SK-N-SH (cell line): Measurements from ENCODE around the gene HS3ST1. TPM values are rescaled to one million over a fixed set of nuclear protein-coding genes. Genes with fewer than 3 reads are reported as not detected.

Source experiments
- CTCF ChIA-PET: fragments of 300-600, 350-600 bp; formaldehyde crosslinking; extraction: SDS; loops from one replicate; lab custom pipeline; 2021; lab: Yijun Ruan, JAX
- POLR2A ChIA-PET: fragments of 350-600 bp; sonication (Branson Sonifier 250); formaldehyde crosslinking; extraction: SDS; loops from one replicate; lab custom pipeline; 2020; ENCODE audit warnings: antibody characterized with exemption, inconsistent platforms; lab: Yijun Ruan, JAX
- DNase-seq: peaks from one replicate; pipeline ENCODE4 v3.0.0; 2012
- H2AFZ ChIP-seq: fragments of 200-600 bp; sonication (generic); 2 replicates; pipeline ENCODE4 v1.8.1; 2016; ENCODE audit warnings: antibody characterized with exemption, mild to moderate bottlenecking, low read depth
- H3F3A ChIP-seq: fragments of 200-600 bp; sonication (generic); replicated peaks from 2 replicates; pipeline ENCODE3; 2016; ENCODE audit warnings: antibody characterized with exemption, mild to moderate bottlenecking; ENCODE audit not compliant: insufficient read depth
- H3K27ac ChIP-seq, 2 experiments: fragments of 200-500 bp in 1 of 2; fragments of 200-600 bp in 1 of 2; sonication (Bioruptor generic) in 1 of 2; sonication (generic), shearing (Covaris generic) in 1 of 2; 2 replicates each; pipeline versions ENCODE4 v1.5.1 to v1.6.1; 2014 to 2016; ENCODE audit warnings: low read depth in 2 of 2, inconsistent platforms in 1 of 2, low read length in 1 of 2, mild to moderate bottlenecking in 1 of 2, mixed read lengths in 1 of 2
- H3K27me3 ChIP-seq: fragments of 200-600 bp; sonication (generic), shearing (Covaris generic); 2 replicates; pipeline ENCODE4 v1.6.1; 2016; ENCODE audit warnings: mixed run types; ENCODE audit not compliant: insufficient read depth
- H3K36me3 ChIP-seq, 2 experiments: fragments of 200-500 bp in 1 of 2; fragments of 200-600 bp in 1 of 2; sonication (Bioruptor generic) in 1 of 2; sonication (generic) in 1 of 2; replicated peaks in 1 of 2; 2 replicates each; pipeline versions ENCODE3 to v1.5.1; 2014 to 2016; ENCODE audit warnings: low read length in 1 of 2, mild to moderate bottlenecking in 1 of 2; ENCODE audit not compliant: insufficient read depth in 2 of 2, control insufficient read depth in 1 of 2
- H3K4me1 ChIP-seq, 2 experiments: fragments of 200-500 bp in 1 of 2; fragments of 200-600 bp in 1 of 2; sonication (Bioruptor generic) in 1 of 2; sonication (generic), shearing (Covaris generic) in 1 of 2; 2 replicates each; pipeline versions ENCODE4 v1.5.1 to v1.6.1; 2014 to 2016; ENCODE audit warnings: low read depth in 1 of 2, low read length in 1 of 2, mixed run types in 1 of 2; ENCODE audit not compliant: insufficient read depth in 2 of 2, control insufficient read depth in 1 of 2
- H3K4me2 ChIP-seq: fragments of 200-600 bp; sonication (generic), shearing (Covaris generic); 2 replicates; pipeline ENCODE4 v1.6.1; 2017; ENCODE audit warnings: mixed run types
- H3K4me3 ChIP-seq, 2 experiments: fragments of 200-500 bp in 1 of 2; fragments of 200-600 bp in 1 of 2; sonication (Bioruptor generic) in 1 of 2; sonication (generic), shearing (Covaris generic) in 1 of 2; 2 replicates each; pipeline versions ENCODE4 v1.5.1 to v1.8.1; 2014 to 2016; ENCODE audit warnings: low read depth in 2 of 2, inconsistent platforms in 1 of 2, low read length in 1 of 2, mild to moderate bottlenecking in 1 of 2, mixed read lengths in 1 of 2, moderate library complexity in 1 of 2
- H3K79me2 ChIP-seq: fragments of 200-600 bp; sonication (generic); 2 replicates; pipeline ENCODE4 v1.8.1; 2017; ENCODE audit warnings: mild to moderate bottlenecking; ENCODE audit not compliant: insufficient read depth
- H3K9ac ChIP-seq: fragments of 200-600 bp; sonication (generic); 2 replicates; pipeline ENCODE4 v1.6.1; 2017; ENCODE audit warnings: mixed run types
- H3K9me2 ChIP-seq: fragments of 200-600 bp; sonication (generic); 2 replicates; pipeline ENCODE4 v1.6.1; 2017; ENCODE audit warnings: mixed run types
- H3K9me3 ChIP-seq: fragments of 200-600 bp; sonication (generic); 2 replicates; pipeline ENCODE4 v1.6.1; 2017; ENCODE audit warnings: mixed run types, mild to moderate bottlenecking, moderate library complexity
- H4K20me1 ChIP-seq: fragments of 200-600 bp; sonication (generic); 2 replicates; pipeline ENCODE4 v1.6.1; 2017; ENCODE audit warnings: mild to moderate bottlenecking, mixed run types; ENCODE audit not compliant: insufficient read depth
- ELF1 ChIP-seq: IDR thresholded peaks from 2 replicates; pipeline ENCODE4 v1.4.0; 2012
- EP300 ChIP-seq, 2 experiments: IDR thresholded peaks; 2 replicates each; pipeline versions ENCODE4 v1.4.0 to v1.6.1; 2012; ENCODE audit warnings: borderline replicate concordance in 1 of 2, low read depth in 1 of 2, low read length in 1 of 2
- GATA2 ChIP-seq: sonication (generic); formaldehyde crosslinking; IDR thresholded peaks from 2 replicates; pipeline ENCODE4 v1.5.0; 2020; ENCODE audit warnings: mild to moderate bottlenecking, missing genetic modification reagents
- JUND ChIP-seq: IDR thresholded peaks from 2 replicates; pipeline ENCODE4 v1.4.0; 2012
- MXI1 ChIP-seq: IDR thresholded peaks from 2 replicates; pipeline ENCODE4 v1.6.1; 2012; ENCODE audit warnings: mild to moderate bottlenecking, low read depth, low read length, improper control_type of control experiment
- NRF1 ChIP-seq: IDR thresholded peaks from 2 replicates; pipeline ENCODE4 v1.6.1; 2012; ENCODE audit warnings: low read depth, mild to moderate bottlenecking, low read length
- RAD21 ChIP-seq: IDR thresholded peaks from 2 replicates; pipeline ENCODE4 v1.6.1; 2012; ENCODE audit warnings: mild to moderate bottlenecking, low read length
- RCOR1 ChIP-seq: fragments of 150-350 bp; IDR thresholded peaks from 2 replicates; pipeline ENCODE4 v1.6.1; 2017; ENCODE audit warnings: antibody characterized with exemption, low read length
- SIN3A ChIP-seq: IDR thresholded peaks from 2 replicates; pipeline ENCODE4 v1.6.1; 2012; ENCODE audit warnings: low read depth, mild to moderate bottlenecking, low read length, moderate library complexity, borderline replicate concordance
- WGBS: methylation state at CpG from one replicate; pipeline ENCODE4 v1.1.6; 2017; ENCODE audit warnings: low lambda C conversion rate; 5-methylcytosine and 5-hydroxymethylcytosine counted together
- polyA plus RNA-seq, 3 experiments: library from polyadenylated mRNA; depleted of rRNA; stranded (reverse); fragments of >200 nt; gene quantifications; 2 replicates each; pipeline ENCODE4 v1.2.3, GENCODE V29; 2012
- TF ChIP-seq, protein P1 (sequence below): fragments of 150-350 bp; IDR thresholded peaks from 2 replicates; pipeline ENCODE4 v1.6.1; 2017; ENCODE audit warnings: antibody characterized with exemption, low read length, low read depth, borderline replicate concordance
- TF ChIP-seq, protein P2 (sequence below): IDR thresholded peaks from 2 replicates; pipeline ENCODE4 v1.4.0; 2012; ENCODE audit warnings: low read depth, borderline replicate concordance
- TF ChIP-seq, protein P3 (sequence below): fragments of 200-600 bp; sonication (generic); IDR thresholded peaks from 2 replicates; pipeline ENCODE4 v1.6.1; 2017; ENCODE audit warnings: antibody characterized with exemption, mild to moderate bottlenecking, moderate library complexity
- TF ChIP-seq, protein P4 (sequence below): fragments of 150-350 bp; IDR thresholded peaks from 2 replicates; pipeline ENCODE4 v1.6.1; 2016; ENCODE audit warnings: mild to moderate bottlenecking, low read depth, low read length

HS3ST1 gene
- polyA plus RNA-seq, 1 of the 3 experiments (the other 2 are of a cell fraction) = not detected

DNA sequence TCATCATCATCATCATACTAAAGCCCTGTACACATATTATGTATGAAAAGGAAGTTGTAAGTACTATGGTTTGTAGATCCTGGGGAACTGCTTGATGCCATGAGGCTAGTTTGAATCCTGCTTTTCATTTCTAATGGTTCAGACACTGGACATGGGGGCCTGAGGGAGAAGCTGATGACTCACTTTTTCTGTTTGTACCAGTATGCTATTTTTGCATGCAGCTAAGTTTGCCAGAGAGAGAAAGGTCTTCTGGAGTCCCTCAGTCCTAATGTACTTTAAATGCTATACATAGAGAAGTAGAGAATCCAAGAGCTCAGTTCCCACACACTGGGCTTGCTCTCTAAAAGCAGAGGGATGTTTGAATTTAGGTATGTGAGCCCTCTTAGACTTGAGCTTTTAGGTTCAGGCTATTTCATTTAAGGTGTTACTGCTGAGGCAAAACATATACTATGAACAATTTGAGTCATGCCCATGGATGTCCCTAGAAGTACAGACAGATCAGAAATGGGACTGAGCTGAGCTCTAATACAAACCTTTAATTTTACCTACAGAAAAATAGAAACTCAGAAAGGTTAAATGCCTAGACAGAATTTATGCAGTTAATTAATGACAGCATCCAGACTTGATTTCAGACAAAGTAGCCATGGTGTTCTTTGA lies 17.6 kb upstream of the HS3ST1 start:
- H3K4me3 ChIP-seq = no peak overlapping the region
- POLR2A ChIA-PET = no interaction called here
- H3K36me3 ChIP-seq = no peaks in the 10 kb centered on the region
- CTCF ChIA-PET = no interaction called here
- H3F3A ChIP-seq = no peaks in the 10 kb centered on the region
- H3K27ac ChIP-seq = no peak overlapping the region
- H3K9me3 ChIP-seq = no peaks in the 10 kb centered on the region
- H3K79me2 ChIP-seq = no peaks in the 10 kb centered on the region
- no peaks in the 10 kb centered on the region for H3K9me2 ChIP-seq
- no peak overlapping the region for H2AFZ ChIP-seq
- DNase-seq = no peak
- no peaks in the 10 kb centered on the region for H3K4me1 ChIP-seq
- TF ChIP-seq, protein P1, sequence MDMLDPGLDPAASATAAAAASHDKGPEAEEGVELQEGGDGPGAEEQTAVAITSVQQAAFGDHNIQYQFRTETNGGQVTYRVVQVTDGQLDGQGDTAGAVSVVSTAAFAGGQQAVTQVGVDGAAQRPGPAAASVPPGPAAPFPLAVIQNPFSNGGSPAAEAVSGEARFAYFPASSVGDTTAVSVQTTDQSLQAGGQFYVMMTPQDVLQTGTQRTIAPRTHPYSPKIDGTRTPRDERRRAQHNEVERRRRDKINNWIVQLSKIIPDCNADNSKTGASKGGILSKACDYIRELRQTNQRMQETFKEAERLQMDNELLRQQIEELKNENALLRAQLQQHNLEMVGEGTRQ = no peak
- no peak for TF ChIP-seq MXI1
- TF ChIP-seq NRF1 = no peak
- TF ChIP-seq ELF1 = no peak
- TF ChIP-seq, protein P2, sequence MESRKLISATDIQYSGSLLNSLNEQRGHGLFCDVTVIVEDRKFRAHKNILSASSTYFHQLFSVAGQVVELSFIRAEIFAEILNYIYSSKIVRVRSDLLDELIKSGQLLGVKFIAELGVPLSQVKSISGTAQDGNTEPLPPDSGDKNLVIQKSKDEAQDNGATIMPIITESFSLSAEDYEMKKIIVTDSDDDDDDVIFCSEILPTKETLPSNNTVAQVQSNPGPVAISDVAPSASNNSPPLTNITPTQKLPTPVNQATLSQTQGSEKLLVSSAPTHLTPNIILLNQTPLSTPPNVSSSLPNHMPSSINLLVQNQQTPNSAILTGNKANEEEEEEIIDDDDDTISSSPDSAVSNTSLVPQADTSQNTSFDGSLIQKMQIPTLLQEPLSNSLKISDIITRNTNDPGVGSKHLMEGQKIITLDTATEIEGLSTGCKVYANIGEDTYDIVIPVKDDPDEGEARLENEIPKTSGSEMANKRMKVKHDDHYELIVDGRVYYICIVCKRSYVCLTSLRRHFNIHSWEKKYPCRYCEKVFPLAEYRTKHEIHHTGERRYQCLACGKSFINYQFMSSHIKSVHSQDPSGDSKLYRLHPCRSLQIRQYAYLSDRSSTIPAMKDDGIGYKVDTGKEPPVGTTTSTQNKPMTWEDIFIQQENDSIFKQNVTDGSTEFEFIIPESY = no peak
- TF ChIP-seq JUND = no peak
- TF ChIP-seq, protein P3, sequence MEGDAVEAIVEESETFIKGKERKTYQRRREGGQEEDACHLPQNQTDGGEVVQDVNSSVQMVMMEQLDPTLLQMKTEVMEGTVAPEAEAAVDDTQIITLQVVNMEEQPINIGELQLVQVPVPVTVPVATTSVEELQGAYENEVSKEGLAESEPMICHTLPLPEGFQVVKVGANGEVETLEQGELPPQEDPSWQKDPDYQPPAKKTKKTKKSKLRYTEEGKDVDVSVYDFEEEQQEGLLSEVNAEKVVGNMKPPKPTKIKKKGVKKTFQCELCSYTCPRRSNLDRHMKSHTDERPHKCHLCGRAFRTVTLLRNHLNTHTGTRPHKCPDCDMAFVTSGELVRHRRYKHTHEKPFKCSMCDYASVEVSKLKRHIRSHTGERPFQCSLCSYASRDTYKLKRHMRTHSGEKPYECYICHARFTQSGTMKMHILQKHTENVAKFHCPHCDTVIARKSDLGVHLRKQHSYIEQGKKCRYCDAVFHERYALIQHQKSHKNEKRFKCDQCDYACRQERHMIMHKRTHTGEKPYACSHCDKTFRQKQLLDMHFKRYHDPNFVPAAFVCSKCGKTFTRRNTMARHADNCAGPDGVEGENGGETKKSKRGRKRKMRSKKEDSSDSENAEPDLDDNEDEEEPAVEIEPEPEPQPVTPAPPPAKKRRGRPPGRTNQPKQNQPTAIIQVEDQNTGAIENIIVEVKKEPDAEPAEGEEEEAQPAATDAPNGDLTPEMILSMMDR = no peak
- TF ChIP-seq, protein P4, sequence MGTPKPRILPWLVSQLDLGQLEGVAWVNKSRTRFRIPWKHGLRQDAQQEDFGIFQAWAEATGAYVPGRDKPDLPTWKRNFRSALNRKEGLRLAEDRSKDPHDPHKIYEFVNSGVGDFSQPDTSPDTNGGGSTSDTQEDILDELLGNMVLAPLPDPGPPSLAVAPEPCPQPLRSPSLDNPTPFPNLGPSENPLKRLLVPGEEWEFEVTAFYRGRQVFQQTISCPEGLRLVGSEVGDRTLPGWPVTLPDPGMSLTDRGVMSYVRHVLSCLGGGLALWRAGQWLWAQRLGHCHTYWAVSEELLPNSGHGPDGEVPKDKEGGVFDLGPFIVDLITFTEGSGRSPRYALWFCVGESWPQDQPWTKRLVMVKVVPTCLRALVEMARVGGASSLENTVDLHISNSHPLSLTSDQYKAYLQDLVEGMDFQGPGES = no peak
- no peak for TF ChIP-seq RAD21
- no peak for TF ChIP-seq GATA2 (CRISPR knock-in tag)
- no peaks in the 10 kb centered on the region for H3K27me3 ChIP-seq
- no peak overlapping the region for H3K9ac ChIP-seq
- no peak overlapping the region for H3K4me2 ChIP-seq
- H4K20me1 ChIP-seq = no peaks in the 10 kb centered on the region

GRCh38 chr4:11441194-11441556 lies 12.5 kb upstream of the HS3ST1 start:
- ChIA-PET CTCF (no interaction called here), POLR2A (no interaction called here)
- H3F3A ChIP-seq = no peaks in the 10 kb centered on the region
- no peaks in the 10 kb centered on the region for H4K20me1 ChIP-seq
- H3K9me3 ChIP-seq = no peaks in the 10 kb centered on the region
- no peaks in the 10 kb centered on the region for H3K9me2 ChIP-seq
- no peaks in the 10 kb centered on the region for H3K27me3 ChIP-seq
- 3% methylated on average over 1 of the region's 1 CpG for WGBS
- H3K9ac ChIP-seq = no peak overlapping the region
- H3K36me3 ChIP-seq = no peaks in the 10 kb centered on the region
- no peak overlapping the region for H3K4me3 ChIP-seq
- DNase-seq = no peak
- no peaks in the 10 kb centered on the region for H3K79me2 ChIP-seq
- H2AFZ ChIP-seq = no peak overlapping the region
- no peak overlapping the region for H3K27ac ChIP-seq
- no peaks in the 10 kb centered on the region for H3K4me1 ChIP-seq
- no peak overlapping the region for H3K4me2 ChIP-seq
- TF ChIP-seq, protein P1 = no peak
- TF ChIP-seq NRF1 (no peak), EP300 (IDR thresholded peaks at IDR 0.05; ENCODE audit: borderline replicate concordance in 1 of 2, low read depth in 1 of 2, low read length in 1 of 2) (no peak), MXI1 (no peak), SIN3A (no peak), RCOR1 (no peak)
- TF ChIP-seq, protein P2 = no peak
